ENCODE results near the gene NKX2-1.

GRCh38 chr14:36521598-36522345 is 1.7 kb upstream of the NKX2-1 start:
- TF ChIP-seq GLIS3 (CRISPR knock-in tag; IDR thresholded peaks at IDR 0.05), result no peak
- TF ChIP-seq ISL1 (CRISPR knock-in tag; IDR thresholded peaks at IDR 0.05), result no peak
- TF ChIP-seq ZFP3 (CRISPR knock-in tag; IDR thresholded peaks at IDR 0.05), result no peak
